Left lung (tissue), 10 donors: ENCODE measurements around the gene PHC2. TPM values are rescaled to one million over a fixed set of nuclear protein-coding genes. Genes with fewer than 3 reads are reported as not detected.

Experiments
- ATAC-seq: fragments of 200-7000 bp; cut with Tn5 transposase; one replicate; pipeline ENCODE4 v1.9.1; 2020; ENCODE audit warnings: moderate library complexity
- DNase-seq, 4 donors: peaks; one replicate each; pipeline ENCODE4 v3.0.0-alpha.2; 2013 to 2020
- H3K27ac ChIP-seq, 2 donors: fragments of 200-600 bp; sonication (generic) in 1 of 2; one replicate each; pipeline versions ENCODE4 v1.5.0 to v1.8.0; 2020 to 2021
- H3K27me3 ChIP-seq, 2 donors: fragments of 200-600 bp; sonication (generic) in 1 of 2; one replicate each; pipeline versions ENCODE4 v1.5.0 to v1.8.0; 2020 to 2021
- H3K36me3 ChIP-seq, 2 donors: fragments of 200-600 bp; sonication (generic) in 1 of 2; one replicate each; pipeline versions ENCODE4 v1.5.0 to v1.8.0; 2020 to 2021
- H3K4me1 ChIP-seq, 2 donors: fragments of 200-600 bp; one replicate each; pipeline ENCODE4 v1.8.0; 2021
- H3K4me3 ChIP-seq, 2 donors: fragments of 200-600 bp; sonication (generic) in 1 of 2; one replicate each; pipeline versions ENCODE4 v1.5.0 to v1.8.0; 2020 to 2021; ENCODE audit warnings: mild to moderate bottlenecking in 1 of 2
- H3K9me3 ChIP-seq, 2 donors: fragments of 200-600 bp; sonication (generic) in 1 of 2; one replicate each; pipeline versions ENCODE4 v1.5.0 to v1.8.0; 2020 to 2021
- intact Hi-C, 2 donors: fragments of 100-400 bp; cut with DNase I; formaldehyde crosslinking; loops; one replicate each; pipeline versions ENCODE4 v1.11.2 to v1.14.2; 2022
- polyA plus RNA-seq, 6 donors: library from polyadenylated mRNA; unstranded; fragments of 120-200 nt; gene quantifications; one replicate each; pipeline ENCODE4 v1.2.1, GENCODE V29; 2013; ENCODE audit not compliant: insufficient read length in 6 of 6
- total RNA-seq, 2 donors: library from RNA; stranded (reverse); fragmentation: NEBNext Ultra II Directional; extraction: Animal tissue kit (Norgen Biotek cat#: 25700); gene quantifications; one replicate each; pipeline ENCODE4 v1.2.1, GENCODE V29; 2021
- TF ChIP-seq, protein P1 (sequence below), 2 donors: fragments of 200-600 bp; sonication (generic) in 1 of 2; IDR thresholded peaks; one replicate each; pipeline versions ENCODE4 v1.5.0 to v1.8.0; 2021; ENCODE audit warnings: antibody characterized with exemption in 2 of 2
- donor health status: DM: no; HTN: yes; CAD: no.
- donor health status: DM: no; HTN: no; CAD: no.

PHC2 gene
- total and polyA plus RNA-seq, 8 donors = 78.2 to 125 (median 83.0) TPM

GRCh38 chr1:33436557-33437285 lies 5.8 kb upstream of the PHC2 start:
- no peak for ATAC-seq
- TF ChIP-seq, protein P1, sequence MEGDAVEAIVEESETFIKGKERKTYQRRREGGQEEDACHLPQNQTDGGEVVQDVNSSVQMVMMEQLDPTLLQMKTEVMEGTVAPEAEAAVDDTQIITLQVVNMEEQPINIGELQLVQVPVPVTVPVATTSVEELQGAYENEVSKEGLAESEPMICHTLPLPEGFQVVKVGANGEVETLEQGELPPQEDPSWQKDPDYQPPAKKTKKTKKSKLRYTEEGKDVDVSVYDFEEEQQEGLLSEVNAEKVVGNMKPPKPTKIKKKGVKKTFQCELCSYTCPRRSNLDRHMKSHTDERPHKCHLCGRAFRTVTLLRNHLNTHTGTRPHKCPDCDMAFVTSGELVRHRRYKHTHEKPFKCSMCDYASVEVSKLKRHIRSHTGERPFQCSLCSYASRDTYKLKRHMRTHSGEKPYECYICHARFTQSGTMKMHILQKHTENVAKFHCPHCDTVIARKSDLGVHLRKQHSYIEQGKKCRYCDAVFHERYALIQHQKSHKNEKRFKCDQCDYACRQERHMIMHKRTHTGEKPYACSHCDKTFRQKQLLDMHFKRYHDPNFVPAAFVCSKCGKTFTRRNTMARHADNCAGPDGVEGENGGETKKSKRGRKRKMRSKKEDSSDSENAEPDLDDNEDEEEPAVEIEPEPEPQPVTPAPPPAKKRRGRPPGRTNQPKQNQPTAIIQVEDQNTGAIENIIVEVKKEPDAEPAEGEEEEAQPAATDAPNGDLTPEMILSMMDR (IDR thresholded peaks at IDR 0.05) = no peak

DNA sequence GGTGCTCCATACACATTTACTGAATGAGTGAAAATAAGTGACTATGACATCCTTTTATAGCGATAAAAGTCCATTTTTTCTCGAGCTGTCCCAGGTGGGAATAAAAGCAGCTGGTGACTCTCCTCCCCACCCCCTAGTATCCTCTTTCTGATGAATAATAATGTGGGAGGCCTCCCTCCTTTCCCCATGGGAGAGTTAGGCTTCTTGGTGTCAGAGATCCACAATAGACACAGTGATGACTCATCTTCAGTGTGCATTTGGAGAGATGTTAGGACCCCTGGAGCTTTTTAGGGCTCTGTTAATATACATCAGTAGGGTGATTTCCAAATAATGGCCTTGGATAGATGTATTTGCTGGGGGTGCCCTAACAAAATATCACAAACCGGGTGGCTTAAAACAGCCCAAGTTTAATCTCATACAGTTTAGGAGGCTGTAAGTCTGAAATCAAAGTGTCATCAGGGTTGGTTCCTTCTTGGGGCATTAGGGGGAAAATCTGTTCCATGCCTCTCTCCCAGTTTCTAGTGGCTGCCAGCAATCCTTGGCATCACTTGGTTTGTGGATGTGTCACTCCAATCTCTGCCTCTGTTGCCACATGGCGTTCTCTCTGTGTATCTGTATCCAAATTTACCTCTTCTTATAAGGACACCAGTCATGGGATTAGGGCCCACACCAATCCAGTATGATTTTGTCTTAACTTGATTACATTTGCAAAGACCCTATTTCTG lies 4.4 kb upstream of the PHC2 start:
- Histone ChIP-seq H3K9me3 (no peaks in the 10 kb centered on the region), H3K27me3 (peaks cover 0 to 8% of the 10 kb centered on the region in 2 donors), H3K4me1 (peaks cover 0 to 32% of the 10 kb centered on the region in 2 donors), H3K4me3 (no peak overlapping the region), H3K36me3 (no peaks in the 10 kb centered on the region), H3K27ac (no peak overlapping the region)
- no peak for ATAC-seq
- intact Hi-C loops = no loop called here
- TF ChIP-seq, protein P1 (IDR thresholded peaks at IDR 0.05) = no peak
- DNase-seq = no peak

More at GRCh38 chr1:33436557-33437285, 5.8 kb upstream of the PHC2 start:
- Histone ChIP-seq H3K9me3 (no peaks in the 10 kb centered on the region), H3K4me3 (no peak overlapping the region), H3K27ac (no peak overlapping the region), H3K27me3 (no peaks in the 10 kb centered on the region), H3K36me3 (no peaks in the 10 kb centered on the region), H3K4me1 (peaks cover 0 to 32% of the 10 kb centered on the region in 2 donors)
- intact Hi-C loops = no loop called here
- no peak for DNase-seq

DNA sequence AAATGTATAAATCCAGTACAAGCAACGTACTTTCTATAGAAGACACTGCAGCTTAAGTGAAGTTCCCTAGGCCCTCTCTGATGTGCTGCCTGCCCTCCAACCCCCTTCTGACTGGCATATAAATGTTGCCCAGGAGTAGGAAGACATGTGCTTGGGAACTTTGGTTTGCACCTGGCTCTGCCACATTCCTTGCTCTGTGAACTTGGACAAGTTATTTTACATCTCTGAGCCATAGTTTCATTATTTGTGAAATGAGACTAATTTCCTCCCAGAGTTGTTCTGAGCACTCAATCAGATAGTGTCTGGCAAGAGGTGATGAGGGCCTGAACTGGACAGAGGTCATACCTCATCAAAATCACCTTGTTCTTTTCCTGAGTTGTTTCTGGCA lies 3.5 kb upstream of the PHC2 start:
- ATAC-seq = no peak
- no peak overlapping the region for H3K27ac ChIP-seq

GRCh38 chr1:33433509-33434362 lies 2.8 kb upstream of the PHC2 start:
- intact Hi-C loops = no loop called here
- Histone ChIP-seq H3K36me3 (no peaks in the 10 kb centered on the region), H3K27me3 (peaks cover 0 to 20% of the 10 kb centered on the region in 2 donors), H3K9me3 (no peaks in the 10 kb centered on the region), H3K4me1 (peaks cover 3 to 46% of the 10 kb centered on the region in 2 donors), H3K27ac (peak overlapping the region in 1 of 2 donors; percentile 10), H3K4me3 (no peak overlapping the region)
- DNase-seq (peak in 2 of 4 donors; percentile 37 to 72), ATAC-seq (peak; percentile 52)
- TF ChIP-seq, protein P1 (IDR thresholded peaks at IDR 0.05) = no peak

More for the DNA sequence above, 3.5 kb upstream of the PHC2 start:
- DNase-seq = no peak
- H3K4me1 ChIP-seq = peaks cover 3 to 41% of the 10 kb centered on the region in 2 donors
- no peak overlapping the region for H3K4me3 ChIP-seq
- no peaks in the 10 kb centered on the region for H3K9me3 ChIP-seq
- peaks cover 0 to 17% of the 10 kb centered on the region in 2 donors for H3K27me3 ChIP-seq
- intact Hi-C loops = no loop called here
- TF ChIP-seq, protein P1 (IDR thresholded peaks at IDR 0.05) = no peak
- no peaks in the 10 kb centered on the region for H3K36me3 ChIP-seq
